HG03457 (cell line): ENCODE measurements around the gene LTBP3.
A peak's percentile ranks its signal among the peaks of the same experiment; 100 is the strongest.

Source experiments
- ATAC-seq: cut with Tn5 transposase; IDR thresholded peaks from one replicate; pipeline ENCODE4 v1.9.1; 2021; ENCODE audit warnings: moderate number of reproducible peaks; ENCODE audit not compliant: unreplicated experiment

Gene LTBP3

DNA sequence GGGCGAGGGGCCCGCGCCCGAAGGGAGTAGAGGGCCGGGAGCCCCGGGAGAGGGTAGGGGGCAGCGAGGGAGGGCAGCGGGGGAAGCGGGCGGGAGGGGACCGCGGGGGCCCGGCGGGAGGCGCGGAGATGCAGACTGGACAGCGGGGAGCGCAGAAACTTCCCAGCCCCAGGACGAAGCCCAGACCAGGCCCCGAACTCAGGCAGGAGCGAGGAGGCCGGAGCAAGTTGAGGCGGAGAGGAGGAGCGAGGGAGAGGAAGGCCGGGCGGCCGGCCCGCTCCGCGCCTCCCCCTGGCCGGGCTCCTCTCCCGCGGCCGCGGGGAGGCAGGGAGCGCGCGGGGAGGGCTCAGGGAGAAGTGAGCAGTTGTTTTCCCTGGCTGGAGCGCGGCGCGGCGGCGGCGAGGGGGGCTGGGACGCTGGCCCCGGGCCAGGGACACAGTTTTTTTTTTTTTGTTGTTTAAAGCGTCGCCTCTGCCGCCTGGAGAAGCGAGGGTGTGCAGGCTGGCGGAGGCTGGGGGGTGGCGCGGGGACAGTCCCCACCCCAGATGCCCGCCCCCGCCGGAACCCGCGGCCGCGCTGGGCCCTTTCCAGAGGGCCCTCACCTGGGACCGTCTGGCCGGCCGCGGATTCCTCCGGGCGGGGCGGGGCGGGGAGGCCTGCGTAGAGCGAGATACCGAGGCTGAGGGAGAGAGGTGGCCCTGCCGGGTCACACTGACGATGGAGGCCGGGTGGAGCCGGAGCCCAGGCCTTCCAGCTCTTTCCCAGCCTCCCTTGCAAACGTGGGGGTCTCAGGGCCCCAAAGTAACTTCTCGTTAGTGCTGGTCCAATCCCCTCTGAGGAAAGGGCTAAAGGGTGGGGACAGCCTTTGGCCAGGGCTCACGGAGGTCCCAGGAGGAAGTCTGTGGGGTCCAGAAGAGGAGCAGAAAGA, at the start of gene LTBP3:
TSS of gene LTBP3 (minus strand) at position 358 of the 928 bp plus-strand sequence. CDS start 400 bp downstream, outside the sequence.
- no peak for ATAC-seq

DNA sequence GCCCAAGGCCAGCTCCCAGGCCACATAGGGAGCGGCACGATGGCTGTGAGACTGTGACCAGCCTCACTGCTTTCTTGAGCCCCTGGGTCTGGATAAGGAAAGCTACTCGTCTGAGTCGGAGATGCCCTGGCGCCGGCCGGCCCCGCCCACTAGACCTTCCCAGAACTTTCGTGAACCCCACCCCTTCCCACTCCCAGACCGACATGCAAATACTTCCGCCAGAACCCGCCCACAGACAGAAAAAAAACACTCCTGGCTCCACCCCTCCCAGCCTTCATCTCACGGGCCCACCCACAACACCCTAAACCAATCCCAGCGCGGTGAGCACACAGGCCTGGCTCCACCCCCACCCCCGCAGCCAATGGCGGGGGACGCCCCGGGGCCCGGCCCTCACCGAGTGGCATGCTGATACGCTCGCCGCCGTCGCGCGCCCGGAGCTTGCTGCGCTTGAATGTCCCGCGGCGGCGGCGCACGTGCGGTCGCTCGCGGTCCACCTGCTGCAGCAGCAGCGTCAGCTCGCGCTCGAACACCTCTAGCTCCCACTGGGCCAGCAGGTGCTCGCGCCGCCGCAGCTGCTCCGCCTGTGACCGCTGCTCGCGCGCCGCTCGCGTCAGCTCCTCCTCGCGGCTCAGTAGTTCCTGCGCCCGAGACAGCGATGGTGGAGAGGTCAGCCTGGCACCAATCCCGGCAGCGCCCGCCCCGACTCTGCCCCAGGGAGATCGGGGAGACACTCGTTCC, 48.9 kb upstream of the LTBP3 start:
- ATAC-seq: no peak

DNA sequence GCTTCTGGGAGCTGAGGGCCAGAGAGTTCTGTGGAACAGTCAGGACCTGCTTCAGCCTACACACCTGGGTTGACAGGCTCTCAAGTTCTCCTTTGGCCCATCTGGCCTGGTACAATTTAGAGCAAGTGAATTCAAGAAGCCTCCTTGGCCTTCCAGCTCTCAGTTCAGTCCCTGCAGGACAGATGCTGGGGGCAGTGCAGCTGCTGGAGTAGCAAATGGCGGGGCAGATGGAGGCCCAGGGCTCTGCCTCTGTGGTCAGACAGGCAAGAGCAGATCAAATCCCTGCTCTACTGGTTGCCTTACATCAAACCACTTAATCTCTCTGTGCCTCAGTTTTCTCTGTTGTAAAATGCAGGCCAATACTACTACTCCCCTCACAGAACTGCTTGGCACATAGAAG, 46.1 kb upstream of the LTBP3 start:
- no peak for ATAC-seq

DNA sequence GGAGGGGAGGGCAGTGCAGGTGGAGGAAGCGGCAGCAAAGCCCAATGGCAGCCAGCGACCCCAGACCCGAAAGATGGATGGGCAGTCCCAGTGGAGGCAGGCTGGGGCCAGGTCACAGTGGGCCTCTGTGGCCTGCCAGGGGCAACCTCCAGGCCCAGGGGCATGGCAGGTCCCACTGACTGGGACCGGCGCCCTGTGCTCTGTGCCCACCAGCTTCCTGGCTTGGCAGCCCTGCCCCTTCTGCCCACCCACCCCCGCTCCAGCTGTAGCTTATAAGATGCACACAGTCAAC, 41.7 kb upstream of the LTBP3 start:
- ATAC-seq: no peak

DNA sequence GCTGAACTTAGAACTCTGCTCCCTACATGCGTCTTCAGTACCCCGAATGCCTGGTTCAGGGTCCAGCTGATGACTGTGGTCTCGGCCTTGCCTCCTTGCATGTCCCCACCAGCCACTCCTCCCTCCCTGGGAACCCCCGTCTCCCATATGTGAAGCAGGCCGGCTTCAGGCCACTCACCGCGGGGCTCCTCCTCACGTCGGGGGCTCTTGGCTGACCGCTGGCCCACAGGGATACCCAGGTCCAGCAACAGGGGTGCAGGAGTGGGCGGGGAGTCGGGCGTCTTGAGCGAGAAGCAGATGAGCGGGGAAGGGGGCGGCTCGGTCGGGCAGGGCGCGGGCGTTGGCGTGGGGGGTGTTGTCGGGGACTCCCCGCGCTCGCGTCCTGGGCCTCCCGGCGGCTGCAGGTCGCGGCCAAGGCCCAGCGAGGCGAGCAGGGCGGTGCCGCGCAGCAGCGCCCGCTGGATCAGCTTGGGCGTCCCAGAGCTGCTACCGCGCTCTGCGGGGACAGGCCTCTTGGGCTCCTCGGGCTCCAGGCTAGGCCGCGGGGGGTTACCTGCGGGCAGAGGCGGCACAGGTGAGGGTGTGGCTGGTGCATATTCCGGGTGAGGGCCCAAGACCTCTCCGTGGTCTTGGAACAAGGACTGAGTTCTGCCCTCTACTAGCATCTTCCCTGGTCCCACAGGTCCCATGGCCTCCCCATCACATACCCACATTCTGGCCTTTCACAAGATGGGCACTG, 41.2 kb upstream of the LTBP3 start:
- ATAC-seq: no peak

DNA sequence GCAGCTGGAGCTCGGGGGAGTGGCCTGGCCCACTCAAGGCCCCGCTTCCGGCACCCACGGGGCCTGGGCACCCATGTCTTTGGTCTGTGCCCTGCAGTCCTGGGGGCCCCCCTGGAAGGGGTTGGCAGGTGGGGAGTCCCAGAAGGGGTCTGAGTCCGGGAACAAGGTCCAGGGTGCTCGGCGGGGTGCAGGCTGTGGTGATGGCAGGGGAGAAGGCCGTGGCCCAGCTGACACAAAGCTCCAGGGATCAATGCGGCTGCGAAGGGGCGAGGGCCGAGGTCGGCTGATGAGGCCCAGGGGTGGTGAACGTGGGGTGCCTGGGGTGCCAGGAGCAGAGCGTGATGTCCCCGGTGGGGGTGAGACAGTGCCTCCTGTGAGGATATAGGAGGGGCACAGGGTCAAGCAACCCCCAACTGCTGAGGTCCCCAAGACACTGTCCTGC, 40.1 kb upstream of the LTBP3 start:
- ATAC-seq: no peak

DNA sequence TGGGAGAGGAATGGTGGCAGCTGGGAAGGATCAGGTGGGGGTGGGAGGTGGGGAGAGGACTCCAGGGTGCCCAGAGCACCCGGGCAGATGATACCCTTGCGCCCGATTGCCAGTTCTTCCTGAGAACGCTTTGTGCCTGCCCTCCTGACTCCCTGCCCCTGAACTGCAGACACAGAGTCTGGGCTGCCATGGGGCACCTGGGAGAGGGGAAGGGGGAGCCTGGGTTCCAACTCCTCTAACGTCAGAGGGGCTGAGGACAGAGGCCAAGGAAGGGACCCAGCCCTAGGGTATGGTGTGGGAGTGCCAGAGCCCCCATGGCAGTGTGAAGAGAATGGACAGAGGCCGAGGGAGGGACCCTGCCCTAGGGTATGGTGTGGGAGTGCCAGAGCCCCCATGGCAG, 38.4 kb upstream of the LTBP3 start:
- ATAC-seq: no peak

DNA sequence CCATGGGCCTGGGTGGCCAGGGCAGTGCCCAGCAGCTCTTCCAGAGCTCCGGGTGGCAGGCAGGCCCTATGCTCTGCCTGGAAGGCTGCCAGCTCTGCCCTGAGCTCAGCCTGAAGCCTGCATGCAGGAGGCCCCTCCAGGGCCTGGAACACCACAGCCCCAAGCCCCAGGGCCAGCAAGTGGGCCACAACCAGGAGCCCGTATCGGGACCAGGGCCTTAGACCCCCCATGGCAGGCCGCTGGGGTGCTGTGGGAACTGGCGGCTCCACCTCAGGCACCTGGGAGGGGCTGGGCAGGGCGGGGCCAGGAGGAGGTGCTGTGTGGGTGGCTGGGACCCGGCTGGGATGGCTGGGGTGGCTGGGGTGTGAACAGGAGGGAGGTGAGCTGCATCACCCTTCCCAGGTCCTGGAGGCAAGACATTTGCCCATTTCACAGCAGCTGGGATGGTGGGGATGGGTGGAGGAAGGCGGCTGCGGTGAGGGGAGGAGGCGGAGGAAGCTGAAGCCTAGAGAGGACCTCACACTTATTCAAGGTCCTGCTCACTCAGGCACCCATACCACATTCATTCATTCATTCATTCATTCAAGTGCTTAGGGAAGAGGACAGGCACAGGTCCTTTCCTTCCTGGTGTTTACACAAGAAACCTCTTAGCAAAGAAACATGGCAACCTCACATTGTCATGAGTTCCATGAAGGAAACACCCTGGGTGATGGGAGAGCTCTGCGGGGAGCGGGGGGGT, 37.6 kb upstream of the LTBP3 start, which contains the start of gene KCNK7:
TSS of gene KCNK7 (minus strand) at position 258 of the 739 bp plus-strand sequence. CDS start at position 230, 28 bp downstream.
- ATAC-seq: no peak

DNA sequence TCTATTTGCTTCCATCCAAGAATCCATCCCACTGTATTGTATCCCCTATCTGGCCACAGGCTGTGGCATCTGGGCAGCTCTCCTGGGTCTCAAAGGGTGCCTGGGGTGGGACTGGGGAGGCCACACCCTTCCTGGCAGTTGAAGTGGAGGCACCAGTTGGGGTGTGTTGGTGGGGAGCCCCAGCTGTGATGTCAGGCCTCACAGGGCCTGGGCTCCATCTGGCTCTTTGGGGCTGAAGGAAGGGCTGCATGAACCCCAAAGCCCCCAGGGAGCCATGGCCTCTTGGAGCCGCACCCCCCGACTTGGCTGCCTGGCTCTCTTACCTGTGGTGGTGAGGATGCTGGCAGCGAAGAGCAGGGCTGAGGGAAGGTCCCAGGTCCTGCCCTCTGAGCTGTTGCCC, 37.0 kb upstream of the LTBP3 start:
- no peak for ATAC-seq

DNA sequence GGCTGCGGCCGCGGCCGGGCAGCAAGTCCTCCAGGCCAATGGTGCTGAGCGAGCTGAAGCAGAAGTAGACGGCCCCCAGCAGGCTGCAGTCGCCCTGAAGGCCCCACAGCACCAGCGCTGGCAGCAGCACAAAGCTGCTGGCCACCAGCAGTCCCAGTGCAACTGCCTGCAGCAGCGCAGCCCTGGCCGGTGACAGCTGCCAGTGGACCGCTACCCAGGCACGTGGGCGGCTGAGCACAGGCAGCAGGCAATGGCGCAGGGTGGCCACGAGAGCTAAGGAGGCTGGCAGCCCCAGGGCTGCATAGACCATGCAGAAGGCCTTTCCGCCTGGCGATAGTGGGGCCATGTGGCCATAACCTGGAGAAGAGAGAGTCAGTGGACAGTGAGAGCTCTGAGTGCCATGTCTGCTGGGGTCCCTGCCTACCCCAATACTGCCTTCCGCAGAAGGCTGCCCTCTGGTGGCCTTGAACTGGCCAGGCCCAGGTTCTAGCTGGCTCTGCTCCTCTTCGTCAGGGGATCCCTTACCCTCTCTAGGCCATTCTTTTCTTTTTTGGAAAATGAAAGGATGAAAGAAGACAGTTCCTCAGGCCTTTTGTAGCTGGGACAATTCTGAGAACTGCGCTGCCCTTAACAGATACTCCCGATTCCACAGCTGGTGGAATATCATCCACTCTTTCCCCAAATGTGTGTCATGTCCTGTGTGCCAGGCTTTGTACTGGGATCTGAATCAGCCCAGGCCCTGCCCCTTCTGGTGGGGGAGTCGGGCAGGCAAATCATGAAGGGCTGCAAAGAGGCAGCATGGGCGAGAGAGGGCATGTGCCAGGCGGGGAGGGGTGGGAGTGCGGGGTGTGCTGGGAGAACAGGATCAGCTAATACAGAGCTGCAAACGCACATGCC, 35.6 kb upstream of the LTBP3 start:
- ATAC-seq: no peak

DNA sequence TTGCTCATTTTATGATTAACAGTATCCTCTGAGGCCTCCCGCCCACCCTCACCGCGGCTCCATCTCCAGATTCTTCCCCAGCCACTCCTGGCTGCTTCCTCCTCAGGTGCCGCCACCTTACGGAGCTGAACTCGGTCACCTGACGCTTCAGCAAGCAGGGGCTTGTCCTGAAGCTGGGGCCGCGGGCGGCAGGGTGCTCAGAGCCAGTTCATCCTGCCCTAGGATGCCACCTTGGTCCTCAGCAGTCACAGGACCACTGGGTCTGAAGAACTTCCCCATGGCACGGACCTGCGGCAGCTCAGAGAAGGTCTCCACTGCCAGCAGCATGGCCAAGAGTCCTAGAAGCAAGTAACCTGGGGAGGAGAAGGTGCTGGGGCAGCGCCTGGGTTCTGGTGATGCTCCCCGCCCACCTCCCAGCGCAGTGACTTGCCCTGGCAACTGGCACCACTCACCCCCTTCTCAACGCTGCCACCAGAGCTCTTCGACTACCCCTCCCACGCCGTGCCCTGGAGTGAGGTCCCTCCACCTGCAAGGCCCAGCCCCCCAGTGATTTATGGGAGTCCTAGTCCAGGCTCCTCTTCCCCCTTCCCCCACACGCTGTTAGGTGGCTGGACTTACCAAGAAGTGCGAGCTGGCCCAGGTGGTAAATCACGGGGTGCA, 34.8 kb upstream of the LTBP3 start:
- ATAC-seq: no peak

DNA sequence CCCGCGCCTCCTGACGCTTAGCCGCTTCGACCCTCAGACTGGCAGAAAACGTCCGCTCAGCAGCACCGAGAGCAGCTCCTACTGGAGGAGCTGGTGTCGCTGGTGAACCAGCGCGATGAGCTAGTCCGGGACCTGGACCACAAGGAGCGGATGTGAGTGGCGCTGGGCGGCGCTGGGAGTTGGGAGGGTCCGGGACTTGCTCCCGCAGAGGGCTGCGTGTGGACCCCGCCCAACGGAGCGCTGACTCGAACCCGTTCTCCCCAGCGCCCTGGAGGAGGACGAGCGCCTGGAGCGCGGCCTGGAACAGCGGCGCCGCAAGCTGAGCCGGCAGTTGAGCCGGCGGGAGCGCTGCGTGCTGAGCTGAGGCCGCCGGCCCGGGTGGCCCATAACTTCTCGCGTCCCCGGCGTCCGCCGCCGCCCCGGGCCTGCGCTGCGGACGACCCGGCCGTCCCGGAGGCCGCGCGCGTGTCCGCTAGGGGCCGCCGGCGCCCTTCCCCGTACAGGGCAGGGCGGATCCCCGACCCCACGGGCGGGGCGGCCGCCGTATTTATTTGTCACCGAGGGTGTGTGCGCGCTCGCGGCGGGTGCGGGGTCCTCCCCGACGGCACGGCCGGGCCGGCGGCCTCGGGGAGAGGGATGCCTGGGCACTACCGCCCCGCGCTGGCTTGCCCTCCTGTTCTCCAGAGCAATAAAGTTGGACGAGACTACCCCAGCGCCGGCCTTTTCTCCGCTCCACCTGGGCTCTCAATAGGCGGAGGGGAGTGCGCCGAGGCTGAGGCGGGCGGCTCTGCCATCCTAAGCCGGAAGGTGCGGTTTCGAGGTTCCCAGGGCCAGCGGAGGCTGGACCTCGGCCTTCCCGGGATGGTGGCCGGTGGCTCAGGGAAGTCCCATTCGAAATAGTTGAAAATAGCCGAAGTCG, 34.0 kb upstream of the LTBP3 start:
- no peak for ATAC-seq

DNA sequence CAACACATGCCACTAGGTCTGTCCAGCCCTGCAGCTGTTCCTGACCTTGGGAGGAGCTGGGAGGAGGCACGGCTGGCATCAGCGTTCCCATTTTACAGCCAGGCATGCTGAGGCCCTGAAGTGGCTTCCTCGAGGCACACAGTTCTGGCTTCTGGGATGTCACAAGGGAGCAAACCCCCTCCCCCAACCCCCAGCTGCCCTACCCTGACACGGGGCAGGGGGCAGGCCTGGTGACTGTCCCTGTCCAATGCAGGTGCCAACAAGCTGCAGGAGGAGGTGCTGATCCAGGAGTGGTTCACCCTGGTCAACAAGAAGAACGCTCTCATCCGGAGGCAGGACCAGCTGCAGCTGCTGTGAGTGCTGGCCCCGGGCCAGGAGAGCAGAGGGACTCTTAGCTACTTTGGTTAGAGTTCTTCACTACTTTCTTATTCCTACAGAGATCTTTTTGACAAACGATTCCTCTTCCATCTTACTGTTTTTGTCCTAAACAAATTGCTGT, 32.1 kb upstream of the LTBP3 start:
- ATAC-seq: no peak

DNA sequence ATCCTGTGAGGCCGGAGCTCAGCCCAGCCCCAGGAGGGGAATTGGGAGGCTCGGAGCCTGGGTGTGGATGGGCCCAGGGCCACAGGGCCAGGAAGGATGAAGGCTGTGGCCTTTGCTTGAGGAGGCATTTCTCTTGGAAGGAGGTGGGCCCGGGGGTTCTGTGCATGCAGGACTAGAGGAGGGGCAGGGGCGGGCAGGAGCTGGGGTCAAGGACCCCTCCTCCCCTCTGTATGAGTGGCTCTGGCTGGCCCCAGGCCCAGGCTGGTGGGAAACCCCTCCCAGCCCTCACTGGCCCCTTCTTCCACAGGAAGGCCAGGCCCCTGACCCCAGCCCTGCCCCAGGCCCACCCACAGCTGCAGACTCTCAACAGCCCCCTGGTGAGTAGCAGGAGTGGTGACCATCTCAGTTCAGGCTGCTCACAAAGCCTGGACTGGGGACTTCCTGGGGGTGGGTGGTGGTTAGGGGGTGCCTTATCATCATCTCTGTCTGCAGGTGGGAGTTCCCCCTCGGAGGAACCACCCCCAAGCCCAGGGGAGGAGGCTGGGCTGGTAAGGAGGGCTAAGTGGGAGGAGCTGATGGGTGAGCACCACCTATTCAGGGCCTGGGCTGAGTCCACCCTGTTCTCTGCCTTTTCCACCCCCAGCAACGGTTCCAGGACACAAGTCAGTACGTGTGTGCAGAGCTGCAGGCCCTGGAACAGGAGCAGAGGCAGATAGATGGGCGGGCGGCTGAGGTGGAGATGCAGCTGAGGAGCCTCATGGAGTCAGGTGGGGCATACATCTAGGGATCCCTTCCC, 31.5 kb upstream of the LTBP3 start:
- ATAC-seq: no peak

DNA sequence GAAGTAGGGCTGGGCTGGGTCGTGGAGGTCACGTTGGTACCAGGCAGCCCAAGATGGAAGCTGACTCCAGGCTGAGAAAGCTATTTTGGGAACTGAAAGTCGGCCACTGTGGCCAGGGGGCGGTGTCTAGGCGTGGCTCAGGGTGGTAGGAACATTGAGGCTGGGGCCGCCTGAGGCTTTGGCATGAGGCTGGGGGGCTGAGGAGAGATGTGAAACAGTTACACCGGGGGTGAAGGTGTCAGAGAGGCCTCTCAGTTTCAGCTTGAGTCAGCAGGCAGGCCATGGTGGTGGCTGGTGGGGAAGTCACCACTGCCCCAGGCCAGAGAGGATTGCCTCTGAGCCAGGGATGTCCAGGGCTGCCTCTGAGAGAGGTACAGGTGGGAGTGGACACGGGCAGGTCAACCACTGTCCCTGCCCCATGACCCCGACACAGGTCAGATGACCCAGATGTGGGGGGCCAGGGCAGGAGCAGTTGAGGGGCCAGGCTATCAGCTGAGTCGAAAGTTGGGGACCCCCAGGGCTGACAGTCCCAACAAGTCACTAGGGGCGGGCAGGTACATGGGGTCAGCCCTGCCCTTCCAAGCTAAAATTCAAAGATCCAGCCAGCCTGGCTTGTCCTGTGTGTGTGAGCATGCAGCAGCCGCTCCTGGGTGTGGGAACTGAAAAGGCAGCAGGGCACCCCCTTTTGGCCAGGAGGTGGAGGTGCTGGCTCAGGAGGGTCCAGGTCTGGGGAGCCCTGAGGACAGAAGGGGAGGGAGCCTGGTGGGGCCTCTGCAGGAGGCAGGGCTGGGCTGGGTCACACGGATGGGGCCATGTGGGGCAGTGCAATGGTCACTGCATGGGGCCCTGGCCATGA, 30.3 kb upstream of the LTBP3 start:
- ATAC-seq: peak; percentile 51

DNA sequence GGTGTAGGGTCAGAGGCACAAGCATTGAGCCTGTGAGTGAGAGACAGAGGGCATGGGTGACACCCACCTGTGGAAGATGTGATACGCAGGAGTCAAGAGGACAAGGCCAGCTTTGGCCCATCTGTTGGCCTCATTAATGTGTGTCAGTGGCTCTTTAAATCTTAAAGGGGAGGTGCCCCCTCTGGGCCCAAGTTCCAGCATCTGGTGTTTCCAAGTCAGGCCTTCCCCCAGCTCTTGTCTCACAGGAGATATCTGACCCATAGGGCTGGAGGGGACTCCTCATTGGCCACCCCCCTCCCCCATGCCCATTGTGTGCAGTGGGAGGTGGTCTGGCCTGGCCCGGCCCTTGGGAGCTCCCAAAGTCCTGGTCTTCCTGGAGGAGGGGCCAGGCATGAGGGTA, 28.5 kb upstream of the LTBP3 start:
- ATAC-seq: no peak
